ENCODE results near the gene KCND2.

Gene KCND2

GRCh38 chr7:120480472-120480871 is 207.5 kb downstream of the KCND2 start:
- TF ChIP-seq, protein P1, sequence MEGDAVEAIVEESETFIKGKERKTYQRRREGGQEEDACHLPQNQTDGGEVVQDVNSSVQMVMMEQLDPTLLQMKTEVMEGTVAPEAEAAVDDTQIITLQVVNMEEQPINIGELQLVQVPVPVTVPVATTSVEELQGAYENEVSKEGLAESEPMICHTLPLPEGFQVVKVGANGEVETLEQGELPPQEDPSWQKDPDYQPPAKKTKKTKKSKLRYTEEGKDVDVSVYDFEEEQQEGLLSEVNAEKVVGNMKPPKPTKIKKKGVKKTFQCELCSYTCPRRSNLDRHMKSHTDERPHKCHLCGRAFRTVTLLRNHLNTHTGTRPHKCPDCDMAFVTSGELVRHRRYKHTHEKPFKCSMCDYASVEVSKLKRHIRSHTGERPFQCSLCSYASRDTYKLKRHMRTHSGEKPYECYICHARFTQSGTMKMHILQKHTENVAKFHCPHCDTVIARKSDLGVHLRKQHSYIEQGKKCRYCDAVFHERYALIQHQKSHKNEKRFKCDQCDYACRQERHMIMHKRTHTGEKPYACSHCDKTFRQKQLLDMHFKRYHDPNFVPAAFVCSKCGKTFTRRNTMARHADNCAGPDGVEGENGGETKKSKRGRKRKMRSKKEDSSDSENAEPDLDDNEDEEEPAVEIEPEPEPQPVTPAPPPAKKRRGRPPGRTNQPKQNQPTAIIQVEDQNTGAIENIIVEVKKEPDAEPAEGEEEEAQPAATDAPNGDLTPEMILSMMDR (IDR thresholded peaks at IDR 0.05; ENCODE audit: low read depth, low read length) = no peak
- in situ Hi-C loops (cut with HindIII; ENCODE audit: low sequenced_read_pairs) = no loop called here
- no peak overlapping the region for H3K4me3 ChIP-seq (ENCODE audit: low read depth, low read length)
- DNase-seq (ENCODE audit: low read depth, low spot score) = no peak

DNA sequence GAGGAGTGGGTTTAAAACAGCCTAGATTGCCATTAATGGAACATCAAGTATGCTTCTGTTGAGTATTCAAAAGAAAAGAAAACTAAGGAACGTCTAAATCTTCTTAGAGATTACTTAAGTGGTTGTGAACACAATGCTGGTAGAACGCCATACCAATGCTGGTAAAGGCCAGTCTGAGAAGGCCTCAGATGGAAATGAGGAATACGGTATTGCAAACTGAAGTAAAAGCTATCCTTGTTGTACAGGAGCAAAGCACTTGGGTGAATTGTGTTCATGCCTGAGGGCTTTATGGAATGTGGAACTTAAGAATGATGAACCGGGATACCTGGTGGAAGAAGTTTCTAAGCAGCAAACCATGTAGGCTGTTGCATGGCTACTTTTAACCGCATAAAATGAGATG is 208.0 kb downstream of the KCND2 start:
- DNase-seq (ENCODE audit: low read depth, low spot score) = no peak
- in situ Hi-C loops (cut with HindIII; ENCODE audit: low sequenced_read_pairs) = no loop called here
- TF ChIP-seq, protein P1 (IDR thresholded peaks at IDR 0.05; ENCODE audit: low read depth, low read length) = no peak
- H3K4me3 ChIP-seq (ENCODE audit: low read depth, low read length) = no peak overlapping the region

- peak; percentile 12 for DNase-seq (ENCODE audit: low read depth, low spot score)
- no peak overlapping the region for H3K4me3 ChIP-seq (ENCODE audit: low read depth, low read length)
- TF ChIP-seq, protein P1 (IDR thresholded peaks at IDR 0.05; ENCODE audit: low read depth, low read length) = no peak
- in situ Hi-C loops (cut with HindIII; ENCODE audit: low sequenced_read_pairs) = no loop called here
Observed at GRCh38 chr7:120486164-120486563, 213.2 kb downstream of the KCND2 start.

- no peak for DNase-seq (ENCODE audit: low read depth, low spot score)
- no peak overlapping the region for H3K4me3 ChIP-seq (ENCODE audit: low read depth, low read length)
- TF ChIP-seq, protein P1 (IDR thresholded peaks at IDR 0.05; ENCODE audit: low read depth, low read length) = no peak
- in situ Hi-C loops (cut with HindIII; ENCODE audit: low sequenced_read_pairs) = no loop called here
Observed at GRCh38 chr7:120502132-120502531, 229.2 kb downstream of the KCND2 start.

- DNase-seq (ENCODE audit: low read depth, low spot score) = no peak
- in situ Hi-C loops (cut with HindIII; ENCODE audit: low sequenced_read_pairs) = no loop called here
- no peak overlapping the region for H3K4me3 ChIP-seq (ENCODE audit: low read depth, low read length)
- TF ChIP-seq, protein P1 (IDR thresholded peaks at IDR 0.05; ENCODE audit: low read depth, low read length) = no peak
Observed at GRCh38 chr7:120502825-120503224, 229.8 kb downstream of the KCND2 start.

DNA sequence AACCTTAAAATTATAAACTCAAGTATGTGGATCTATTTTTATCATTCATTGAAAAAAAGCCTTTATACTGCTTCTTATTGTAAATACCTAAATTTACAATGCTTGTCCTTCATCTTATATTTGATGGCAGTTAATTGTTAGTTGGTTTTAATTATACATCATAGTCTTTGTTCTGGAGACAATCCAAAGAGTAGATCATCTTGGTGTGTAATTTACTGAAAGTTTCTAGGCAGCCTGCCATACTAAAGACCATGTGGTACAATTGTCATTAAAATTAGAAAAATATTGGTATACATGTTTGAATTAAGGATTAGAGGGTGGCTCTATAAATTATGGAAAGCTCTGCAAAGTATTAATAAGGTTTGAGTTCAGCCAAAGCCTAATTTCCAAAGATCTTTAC is 231.4 kb downstream of the KCND2 start:
- H3K4me3 ChIP-seq (ENCODE audit: low read depth, low read length) = no peak overlapping the region
- in situ Hi-C loops (cut with HindIII; ENCODE audit: low sequenced_read_pairs) = no loop called here
- DNase-seq (ENCODE audit: low read depth, low spot score) = no peak
- TF ChIP-seq, protein P1 (IDR thresholded peaks at IDR 0.05; ENCODE audit: low read depth, low read length) = no peak

DNA sequence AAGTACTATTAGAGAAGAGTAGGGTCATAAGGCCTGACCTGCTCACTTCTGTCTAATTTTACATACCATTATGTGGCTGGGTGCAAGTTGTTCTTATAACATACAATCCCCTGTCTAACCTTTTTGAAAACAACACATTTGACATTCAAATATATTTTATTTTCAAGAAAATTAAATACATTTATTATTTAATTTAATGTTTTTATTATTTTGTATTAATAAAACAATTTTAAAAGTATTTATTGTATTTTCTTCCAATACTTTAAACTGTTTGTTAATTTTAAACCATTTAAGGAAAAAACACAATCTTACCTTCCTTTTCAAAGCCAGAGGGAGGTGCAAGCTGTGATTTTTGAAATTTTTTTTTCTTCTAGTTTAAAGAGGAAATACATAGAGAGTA is 232.8 kb downstream of the KCND2 start:
- no peak for DNase-seq (ENCODE audit: low read depth, low spot score)
- TF ChIP-seq, protein P1 (IDR thresholded peaks at IDR 0.05; ENCODE audit: low read depth, low read length) = no peak
- in situ Hi-C loops (cut with HindIII; ENCODE audit: low sequenced_read_pairs) = no loop called here
- no peak overlapping the region for H3K4me3 ChIP-seq (ENCODE audit: low read depth, low read length)

Data from astrocyte of the spinal cord (primary cell).